Glutamatergic neuron (in vitro differentiated cells): ENCODE results near the gene ATF3. TPM values are rescaled to one million over a fixed set of nuclear protein-coding genes. Genes with fewer than 3 reads are reported as not detected.
A peak's percentile ranks its signal among the peaks of the same experiment; 100 is the strongest.
"Not testable (repeated sequence)": the region's sequence is repeated elsewhere in the genome, so short reads cannot be mapped to it uniquely, and the experiment has no call there.

Experiments used
- DNase-seq: peaks from one replicate; pipeline ENCODE4 v3.0.0; 2022
- H3K27ac Mint-ChIP-seq: one replicate; pipeline ENCODE4 v1.8.0; 2020; ENCODE audit warnings: mild to moderate bottlenecking, mixed read lengths, inconsistent platforms; ENCODE audit not compliant: unreplicated experiment
- H3K27me3 Mint-ChIP-seq: one replicate; pipeline ENCODE4 v1.8.0; 2020; ENCODE audit warnings: mild to moderate bottlenecking, moderate library complexity, mixed read lengths, inconsistent platforms; ENCODE audit not compliant: unreplicated experiment
- H3K36me3 Mint-ChIP-seq: one replicate; pipeline ENCODE4 v1.8.0; 2020; ENCODE audit warnings: mild to moderate bottlenecking, mixed read lengths, inconsistent platforms; ENCODE audit not compliant: unreplicated experiment
- H3K4me1 Mint-ChIP-seq: one replicate; pipeline ENCODE4 v1.8.0; 2020; ENCODE audit warnings: mild to moderate bottlenecking, low read depth, mixed read lengths, inconsistent platforms; ENCODE audit not compliant: unreplicated experiment
- H3K4me3 Mint-ChIP-seq: one replicate; pipeline ENCODE4 v1.8.0; 2020; ENCODE audit warnings: mild to moderate bottlenecking, mixed read lengths, inconsistent platforms; ENCODE audit not compliant: unreplicated experiment
- H3K9me3 Mint-ChIP-seq: one replicate; pipeline ENCODE4 v1.8.0; 2020; ENCODE audit warnings: mild to moderate bottlenecking, moderate library complexity, mixed read lengths, inconsistent platforms; ENCODE audit not compliant: unreplicated experiment
- CTCF ChIP-seq: fragments of 200-600 bp; sonication (generic); IDR thresholded peaks from one replicate; pipeline ENCODE4 v1.5.0; 2021; ENCODE audit not compliant: partially characterized antibody, unreplicated experiment
- total RNA-seq: library from RNA; stranded (reverse); fragmentation: NEBNext Ultra II Directional; extraction: Animal tissue kit (Norgen Biotek cat#: 25700); gene quantifications from one replicate; pipeline ENCODE4 v1.2.1, GENCODE V29; 2021; ENCODE audit not compliant: unreplicated experiment

Gene ATF3
- total RNA-seq, 1 donor from 2014 or later: 35.3 TPM

GRCh38 chr1:212635141-212635631, 26.6 kb downstream of the ATF3 start:
- no peak for DNase-seq
- peaks cover 5% of the 10 kb centered on the region for H3K36me3 Mint-ChIP-seq
- H3K9me3 Mint-ChIP-seq: peaks cover 3% of the 10 kb centered on the region
- peaks cover 7% of the 10 kb centered on the region for H3K27me3 Mint-ChIP-seq
- no peak overlapping the region for H3K4me3 Mint-ChIP-seq
- no peak overlapping the region for H3K27ac Mint-ChIP-seq
- peaks cover 4% of the 10 kb centered on the region for H3K4me1 Mint-ChIP-seq
- TF ChIP-seq CTCF: no peak

DNA sequence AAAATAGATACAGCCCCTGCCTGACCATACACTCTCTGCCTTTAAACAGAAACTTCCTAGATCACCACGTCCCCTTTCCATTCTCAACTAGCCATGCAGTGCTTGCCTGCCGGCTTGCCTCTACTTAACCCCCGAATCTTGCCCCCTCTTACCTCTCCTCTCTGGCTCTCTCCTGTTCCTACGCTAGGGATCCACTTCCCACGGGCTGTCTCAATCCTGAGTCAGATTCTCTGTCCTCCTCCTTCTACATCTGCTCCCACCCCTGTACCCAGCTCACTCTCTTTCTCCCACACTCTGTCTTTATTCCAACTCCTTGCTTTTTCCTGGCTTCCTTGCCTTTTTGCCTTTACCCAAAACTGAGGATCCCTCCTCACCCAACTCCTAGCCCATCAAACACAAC, 29.3 kb downstream of the ATF3 start:
- H3K4me1 Mint-ChIP-seq: peaks cover 4% of the 10 kb centered on the region
- peaks cover 5% of the 10 kb centered on the region for H3K36me3 Mint-ChIP-seq
- no peak for TF ChIP-seq CTCF
- H3K9me3 Mint-ChIP-seq: peaks cover 3% of the 10 kb centered on the region
- peaks cover 7% of the 10 kb centered on the region for H3K27me3 Mint-ChIP-seq
- DNase-seq: no peak
- H3K4me3 Mint-ChIP-seq: no peak overlapping the region
- H3K27ac Mint-ChIP-seq: no peak overlapping the region

GRCh38 chr1:212638492-212639151, 30.1 kb downstream of the ATF3 start:
- Mint-ChIP-seq H3K4me1 (peaks cover 4% of the 10 kb centered on the region), H3K9me3 (peaks cover 3% of the 10 kb centered on the region), H3K36me3 (peaks cover 11% of the 10 kb centered on the region), H3K27me3 (peaks cover 7% of the 10 kb centered on the region), H3K4me3 (peak overlapping the region; percentile 46), H3K27ac (no peak overlapping the region)
- DNase-seq: no peak
- no peak for TF ChIP-seq CTCF

GRCh38 chr1:212639524-212639923, 31.0 kb downstream of the ATF3 start:
- DNase-seq, H3K27ac Mint-ChIP-seq, H3K4me1 Mint-ChIP-seq, H3K27me3 Mint-ChIP-seq, H3K9me3 Mint-ChIP-seq, H3K4me3 Mint-ChIP-seq, H3K36me3 Mint-ChIP-seq: not testable (repeated sequence)

DNA sequence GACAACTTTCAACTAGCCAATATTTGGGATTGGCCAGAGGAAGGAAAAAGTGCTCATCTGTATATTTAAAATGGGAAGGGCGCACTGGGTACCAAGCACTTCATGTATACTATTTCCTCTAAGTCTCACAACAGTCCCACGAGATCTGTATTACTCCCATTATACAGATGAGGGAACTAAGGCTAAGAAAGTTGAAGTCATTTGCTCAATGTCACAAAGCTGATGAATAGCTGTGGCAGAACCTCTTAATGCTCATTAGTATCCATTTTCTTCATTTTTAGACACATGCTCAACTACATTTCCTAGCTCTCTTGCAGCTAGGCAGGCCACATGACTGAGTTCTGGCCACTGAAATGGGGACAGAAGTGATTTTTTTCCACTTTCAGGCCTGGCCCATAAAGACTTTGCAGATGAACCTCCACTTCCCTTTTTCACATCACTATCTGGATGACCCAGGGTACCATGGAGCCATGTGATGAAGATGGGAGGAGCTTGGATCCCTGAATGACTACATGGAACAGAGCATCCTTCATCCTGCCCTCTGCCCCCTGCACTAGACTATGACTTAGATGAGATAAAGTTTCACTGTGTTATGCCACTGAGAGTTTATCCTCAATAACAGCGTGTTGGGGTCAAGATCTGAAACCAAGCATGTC, 31.8 kb downstream of the ATF3 start:
- Mint-ChIP-seq H3K27me3 (peaks cover 8% of the 10 kb centered on the region), H3K4me3 (no peak overlapping the region), H3K9me3 (peaks cover 7% of the 10 kb centered on the region), H3K4me1 (peaks cover 7% of the 10 kb centered on the region), H3K36me3 (peaks cover 5% of the 10 kb centered on the region), H3K27ac (no peak overlapping the region)
- no peak for DNase-seq
- no peak for TF ChIP-seq CTCF
